ENCODE measurements around the gene ITGA7. TPM values are rescaled to one million over a fixed set of nuclear protein-coding genes. Genes with fewer than 3 reads are reported as not detected.

Gene ITGA7
- total RNA-seq, 1 donor from 2014 or later, result 4.0 TPM

DNA sequence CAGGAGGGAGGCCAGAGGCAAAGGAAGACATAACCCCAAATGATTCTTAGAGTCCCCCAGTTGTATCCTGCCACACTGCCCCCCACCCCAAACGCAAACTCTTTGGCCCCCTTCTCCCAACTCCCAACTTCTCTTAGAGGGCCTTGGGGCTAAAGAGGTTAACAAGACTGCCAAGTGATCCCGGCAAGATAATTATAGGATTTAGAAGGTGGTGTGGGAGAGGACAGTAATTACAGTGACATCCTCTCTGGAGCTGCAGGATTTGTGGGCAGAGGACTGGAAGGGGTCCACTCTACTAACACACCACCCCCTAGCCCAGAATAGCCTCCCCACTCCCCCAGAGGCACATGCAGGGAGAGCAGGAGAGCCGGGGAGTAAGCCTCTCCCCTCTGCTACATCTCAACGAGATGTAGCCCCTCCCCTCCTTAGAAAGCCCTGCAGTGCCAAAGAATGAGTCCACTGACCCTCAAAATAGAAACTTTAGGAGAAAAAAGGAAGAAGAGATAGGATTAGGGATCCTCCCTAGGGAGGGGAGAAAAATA, 29.9 kb upstream of the ITGA7 start:
- peaks cover 15% of the 10 kb centered on the region for H3K4me1 Mint-ChIP-seq (ENCODE audit: unreplicated experiment)
- TF ChIP-seq, protein P1, sequence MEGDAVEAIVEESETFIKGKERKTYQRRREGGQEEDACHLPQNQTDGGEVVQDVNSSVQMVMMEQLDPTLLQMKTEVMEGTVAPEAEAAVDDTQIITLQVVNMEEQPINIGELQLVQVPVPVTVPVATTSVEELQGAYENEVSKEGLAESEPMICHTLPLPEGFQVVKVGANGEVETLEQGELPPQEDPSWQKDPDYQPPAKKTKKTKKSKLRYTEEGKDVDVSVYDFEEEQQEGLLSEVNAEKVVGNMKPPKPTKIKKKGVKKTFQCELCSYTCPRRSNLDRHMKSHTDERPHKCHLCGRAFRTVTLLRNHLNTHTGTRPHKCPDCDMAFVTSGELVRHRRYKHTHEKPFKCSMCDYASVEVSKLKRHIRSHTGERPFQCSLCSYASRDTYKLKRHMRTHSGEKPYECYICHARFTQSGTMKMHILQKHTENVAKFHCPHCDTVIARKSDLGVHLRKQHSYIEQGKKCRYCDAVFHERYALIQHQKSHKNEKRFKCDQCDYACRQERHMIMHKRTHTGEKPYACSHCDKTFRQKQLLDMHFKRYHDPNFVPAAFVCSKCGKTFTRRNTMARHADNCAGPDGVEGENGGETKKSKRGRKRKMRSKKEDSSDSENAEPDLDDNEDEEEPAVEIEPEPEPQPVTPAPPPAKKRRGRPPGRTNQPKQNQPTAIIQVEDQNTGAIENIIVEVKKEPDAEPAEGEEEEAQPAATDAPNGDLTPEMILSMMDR (IDR thresholded peaks at IDR 0.05; ENCODE audit: unreplicated experiment), result no peak
- no peaks in the 10 kb centered on the region for H3K36me3 Mint-ChIP-seq (ENCODE audit: low read depth, unreplicated experiment)
- no peaks in the 10 kb centered on the region for H3K9me3 Mint-ChIP-seq (ENCODE audit: unreplicated experiment)
- peak overlapping the region; percentile 69 for H3K4me3 Mint-ChIP-seq (ENCODE audit: unreplicated experiment)
- peaks cover 7% of the 10 kb centered on the region for H3K27me3 Mint-ChIP-seq (ENCODE audit: unreplicated experiment)
- DNase-seq (ENCODE audit: low spot score), result no peak
- peak overlapping the region; percentile 85 for H3K27ac Mint-ChIP-seq (ENCODE audit: unreplicated experiment)

DNA sequence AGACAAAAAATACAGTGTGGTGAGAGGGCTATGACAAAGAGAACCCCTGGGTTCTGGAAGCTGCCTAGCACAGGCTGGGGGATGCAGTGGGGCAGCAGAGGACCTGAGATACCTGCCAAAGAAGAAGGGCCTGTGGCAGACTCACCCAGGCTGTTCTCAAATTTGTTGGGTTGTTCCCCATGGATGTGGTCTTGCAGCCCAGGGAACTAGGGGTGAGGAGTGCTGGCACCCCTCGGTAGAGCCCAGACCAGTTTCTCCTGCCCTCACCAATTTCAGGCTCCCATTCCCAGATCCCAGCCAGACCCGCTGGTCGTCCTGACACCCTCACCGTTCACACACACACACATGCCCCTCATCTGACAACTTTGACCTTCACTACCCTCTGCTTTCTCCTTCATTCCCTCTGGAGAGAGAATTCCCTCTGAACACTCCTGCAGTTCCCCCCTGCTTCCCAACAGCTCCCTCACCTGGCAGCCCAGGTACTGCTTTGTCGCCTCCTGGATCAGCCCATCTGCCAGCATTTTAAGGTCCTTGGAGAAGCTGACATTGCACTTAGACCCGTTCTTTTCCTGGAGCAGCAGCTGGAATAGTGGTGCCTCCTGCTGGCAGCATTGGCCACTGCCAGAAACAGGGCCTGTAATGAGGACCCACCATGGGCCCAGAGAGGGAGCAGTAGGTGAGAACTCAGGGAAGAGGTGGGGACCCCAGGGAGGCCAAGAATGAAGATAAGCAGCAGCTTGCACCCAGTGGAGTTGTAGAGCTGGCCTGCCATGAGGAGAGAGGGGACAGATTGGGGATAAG, 29.3 kb upstream of the ITGA7 start:
- Mint-ChIP-seq H3K9me3 (ENCODE audit: unreplicated experiment) (no peaks in the 10 kb centered on the region), H3K4me3 (ENCODE audit: unreplicated experiment) (no peak overlapping the region), H3K4me1 (ENCODE audit: unreplicated experiment) (peaks cover 13% of the 10 kb centered on the region), H3K36me3 (ENCODE audit: low read depth, unreplicated experiment) (no peaks in the 10 kb centered on the region), H3K27me3 (ENCODE audit: unreplicated experiment) (peaks cover 5% of the 10 kb centered on the region), H3K27ac (ENCODE audit: unreplicated experiment) (peak overlapping the region; percentile 81)
- peak; percentile 82 for DNase-seq (ENCODE audit: low spot score)
- TF ChIP-seq, protein P1 (IDR thresholded peaks at IDR 0.05; ENCODE audit: unreplicated experiment), result peak; percentile 69

DNA sequence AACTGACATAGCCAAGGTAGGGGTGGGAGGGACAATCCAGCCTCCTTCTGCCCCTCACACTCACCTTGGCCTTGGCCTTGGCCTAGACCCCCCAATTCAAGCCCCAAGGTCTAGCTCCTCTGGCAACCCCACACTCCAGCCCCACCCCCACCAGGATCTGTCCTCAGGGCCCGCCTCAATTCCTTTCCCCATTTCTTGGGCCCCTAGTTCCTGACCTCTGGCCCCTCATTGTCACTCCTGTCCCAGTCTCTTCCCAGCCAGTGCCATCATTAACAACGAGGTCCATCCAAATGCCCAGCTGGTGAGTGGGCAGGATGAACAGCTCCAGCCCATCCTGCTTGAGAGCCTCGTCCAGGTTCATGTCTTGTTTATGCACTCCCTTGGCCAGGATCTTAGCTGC, 28.4 kb upstream of the ITGA7 start:
- Mint-ChIP-seq H3K9me3 (ENCODE audit: unreplicated experiment) (no peaks in the 10 kb centered on the region), H3K4me1 (ENCODE audit: unreplicated experiment) (peaks cover 13% of the 10 kb centered on the region), H3K27me3 (ENCODE audit: unreplicated experiment) (peaks cover 5% of the 10 kb centered on the region), H3K36me3 (ENCODE audit: low read depth, unreplicated experiment) (no peaks in the 10 kb centered on the region), H3K4me3 (ENCODE audit: unreplicated experiment) (peak overlapping the region; percentile 25), H3K27ac (ENCODE audit: unreplicated experiment) (no peak overlapping the region)
- TF ChIP-seq, protein P1 (IDR thresholded peaks at IDR 0.05; ENCODE audit: unreplicated experiment), result no peak
- DNase-seq (ENCODE audit: low spot score), result no peak

DNA sequence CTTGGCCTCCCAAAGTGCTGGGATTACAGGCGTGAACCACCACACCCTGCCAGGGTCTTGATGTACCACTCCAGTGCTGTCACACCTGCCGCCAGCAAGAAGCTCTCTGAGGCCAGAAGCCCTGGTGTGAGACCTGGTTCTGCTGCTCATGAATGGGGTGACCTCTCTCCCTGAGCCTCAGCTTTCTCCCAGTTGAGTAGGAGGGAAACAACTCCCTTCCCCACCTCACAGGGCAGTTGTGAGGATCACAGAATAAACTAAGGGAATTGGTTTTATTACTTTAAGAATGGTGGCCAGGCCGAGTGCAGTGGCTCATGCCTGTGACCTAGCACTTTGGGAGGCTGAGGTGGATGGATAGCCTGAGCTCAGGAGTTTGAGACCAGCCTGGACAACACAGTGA, 26.9 kb upstream of the ITGA7 start:
- no peaks in the 10 kb centered on the region for H3K36me3 Mint-ChIP-seq (ENCODE audit: low read depth, unreplicated experiment)
- H3K4me1 Mint-ChIP-seq (ENCODE audit: unreplicated experiment), result peaks cover 25% of the 10 kb centered on the region
- TF ChIP-seq, protein P1 (IDR thresholded peaks at IDR 0.05; ENCODE audit: unreplicated experiment), result no peak

DNA sequence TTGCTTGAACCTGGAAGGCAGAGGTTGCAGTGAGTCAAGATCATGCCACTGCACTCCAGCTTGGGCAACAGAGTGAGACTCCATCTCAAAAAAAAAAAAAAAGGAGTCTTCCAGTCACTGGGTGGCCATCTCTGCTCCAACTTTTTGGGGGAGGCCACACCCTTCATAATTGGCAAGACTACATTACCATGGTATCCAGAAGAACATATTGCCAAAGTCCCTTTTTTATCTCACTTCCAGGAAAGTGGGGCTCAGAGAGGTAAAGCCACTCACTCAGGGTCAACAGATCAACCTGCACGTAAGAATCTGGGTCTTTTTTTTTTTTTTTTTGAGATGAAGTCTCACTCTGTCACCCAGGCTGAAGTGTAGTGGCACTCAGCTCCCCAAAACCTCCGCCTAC, 26.2 kb upstream of the ITGA7 start:
- Mint-ChIP-seq H3K4me3 (ENCODE audit: unreplicated experiment) (no peak overlapping the region), H3K27me3 (ENCODE audit: unreplicated experiment) (peaks cover 11% of the 10 kb centered on the region), H3K27ac (ENCODE audit: unreplicated experiment) (no peak overlapping the region), H3K9me3 (ENCODE audit: unreplicated experiment) (no peaks in the 10 kb centered on the region), H3K36me3 (ENCODE audit: low read depth, unreplicated experiment) (no peaks in the 10 kb centered on the region), H3K4me1 (ENCODE audit: unreplicated experiment) (peaks cover 28% of the 10 kb centered on the region)
- TF ChIP-seq, protein P1 (IDR thresholded peaks at IDR 0.05; ENCODE audit: unreplicated experiment), result no peak
- DNase-seq (ENCODE audit: low spot score), result no peak

More for the DNA sequence above, 26.9 kb upstream of the ITGA7 start:
- Mint-ChIP-seq H3K4me3 (ENCODE audit: unreplicated experiment) (no peak overlapping the region), H3K9me3 (ENCODE audit: unreplicated experiment) (no peaks in the 10 kb centered on the region), H3K27me3 (ENCODE audit: unreplicated experiment) (peaks cover 9% of the 10 kb centered on the region), H3K27ac (ENCODE audit: unreplicated experiment) (no peak overlapping the region)
- no peak for DNase-seq (ENCODE audit: low spot score)

Measured in endothelial cell (in vitro differentiated cells).